ENCODE measurements around the gene KCND3. TPM values are rescaled to one million over a fixed set of nuclear protein-coding genes. Genes with fewer than 3 reads are reported as not detected.

Gene KCND3
- total RNA-seq, 1 donor from 2014 or later: 2.1 TPM

- H3K4me1 Mint-ChIP-seq (ENCODE audit: unreplicated experiment): no peaks in the 10 kb centered on the region
- no peak overlapping the region for H3K27ac Mint-ChIP-seq (ENCODE audit: unreplicated experiment)
- no peak overlapping the region for H3K4me3 Mint-ChIP-seq (ENCODE audit: unreplicated experiment)
- H3K9me3 Mint-ChIP-seq (ENCODE audit: unreplicated experiment): peaks cover 4% of the 10 kb centered on the region
- DNase-seq (ENCODE audit: extremely low spot score, unreplicated experiment): no peak
- H3K27me3 Mint-ChIP-seq (ENCODE audit: unreplicated experiment): no peaks in the 10 kb centered on the region
- no peak for TF ChIP-seq CTCF (IDR thresholded peaks at IDR 0.05)
- H3K36me3 Mint-ChIP-seq (ENCODE audit: unreplicated experiment): no peaks in the 10 kb centered on the region
These were observed 156.1 kb downstream of the KCND3 start for GRCh38 chr1:111833334-111833733.

GRCh38 chr1:111832521-111833155, 156.8 kb downstream of the KCND3 start:
- no peak for DNase-seq (ENCODE audit: extremely low spot score, unreplicated experiment)
- no peaks in the 10 kb centered on the region for H3K36me3 Mint-ChIP-seq (ENCODE audit: unreplicated experiment)
- H3K4me3 Mint-ChIP-seq (ENCODE audit: unreplicated experiment): no peak overlapping the region
- H3K9me3 Mint-ChIP-seq (ENCODE audit: unreplicated experiment): peaks cover 4% of the 10 kb centered on the region
- TF ChIP-seq CTCF (IDR thresholded peaks at IDR 0.05): no peak
- H3K27ac Mint-ChIP-seq (ENCODE audit: unreplicated experiment): no peak overlapping the region
- H3K27me3 Mint-ChIP-seq (ENCODE audit: unreplicated experiment): no peaks in the 10 kb centered on the region
- H3K4me1 Mint-ChIP-seq (ENCODE audit: unreplicated experiment): no peaks in the 10 kb centered on the region

- Mint-ChIP-seq H3K27ac (ENCODE audit: unreplicated experiment) (no peak overlapping the region), H3K9me3 (ENCODE audit: unreplicated experiment) (peaks cover 4% of the 10 kb centered on the region), H3K4me1 (ENCODE audit: unreplicated experiment) (no peaks in the 10 kb centered on the region), H3K36me3 (ENCODE audit: unreplicated experiment) (no peaks in the 10 kb centered on the region), H3K27me3 (ENCODE audit: unreplicated experiment) (no peaks in the 10 kb centered on the region), H3K4me3 (ENCODE audit: unreplicated experiment) (no peak overlapping the region)
- no peak for DNase-seq (ENCODE audit: extremely low spot score, unreplicated experiment)
- TF ChIP-seq CTCF (IDR thresholded peaks at IDR 0.05): no peak
These were observed 158.3 kb downstream of the KCND3 start for GRCh38 chr1:111831153-111831552.

GRCh38 chr1:111827946-111828345, 161.5 kb downstream of the KCND3 start:
- Mint-ChIP-seq H3K27ac (ENCODE audit: unreplicated experiment) (no peak overlapping the region), H3K4me1 (ENCODE audit: unreplicated experiment) (no peaks in the 10 kb centered on the region), H3K4me3 (ENCODE audit: unreplicated experiment) (no peak overlapping the region), H3K27me3 (ENCODE audit: unreplicated experiment) (peaks cover 2% of the 10 kb centered on the region), H3K36me3 (ENCODE audit: unreplicated experiment) (no peaks in the 10 kb centered on the region), H3K9me3 (ENCODE audit: unreplicated experiment) (no peaks in the 10 kb centered on the region)
- no peak for DNase-seq (ENCODE audit: extremely low spot score, unreplicated experiment)
- no peak for TF ChIP-seq CTCF (IDR thresholded peaks at IDR 0.05)

- H3K27ac Mint-ChIP-seq (ENCODE audit: unreplicated experiment): no peak overlapping the region
- no peak for DNase-seq (ENCODE audit: extremely low spot score, unreplicated experiment)
- no peaks in the 10 kb centered on the region for H3K9me3 Mint-ChIP-seq (ENCODE audit: unreplicated experiment)
- H3K36me3 Mint-ChIP-seq (ENCODE audit: unreplicated experiment): no peaks in the 10 kb centered on the region
- H3K27me3 Mint-ChIP-seq (ENCODE audit: unreplicated experiment): peaks cover 2% of the 10 kb centered on the region
- TF ChIP-seq CTCF (IDR thresholded peaks at IDR 0.05): no peak
- H3K4me3 Mint-ChIP-seq (ENCODE audit: unreplicated experiment): no peak overlapping the region
- H3K4me1 Mint-ChIP-seq (ENCODE audit: unreplicated experiment): no peaks in the 10 kb centered on the region
These were observed 163.2 kb downstream of the KCND3 start for GRCh38 chr1:111826278-111826677.
